Tibial nerve (tissue), 4 donors: ENCODE measurements around the gene PPT1.

ENCODE experiments used
- EP300 ChIP-seq, 2 donors: sonication (generic); formaldehyde crosslinking; IDR thresholded peaks; one replicate each; pipeline ENCODE4 v1.6.1; 2017; ENCODE audit warnings: antibody characterized with exemption in 2 of 2, mild to moderate bottlenecking in 1 of 2
- POLR2A ChIP-seq, 2 donors: fragments of 450-650 bp; IDR thresholded peaks; one replicate each; pipeline ENCODE4 v1.6.1; 2017; ENCODE audit warnings: antibody characterized with exemption in 2 of 2, mild to moderate bottlenecking in 2 of 2, moderate library complexity in 2 of 2
- TF ChIP-seq, protein P1 (sequence below), 5 experiments: fragments of 200-600 bp in 3 of 5; fragments of 450-650 bp in 2 of 5; sonication (generic) in 3 of 5; IDR thresholded peaks; one replicate each; pipeline ENCODE4 v1.5.1; 2016 to 2019; ENCODE audit warnings: antibody characterized with exemption in 5 of 5, mild to moderate bottlenecking in 3 of 5, moderate library complexity in 2 of 5

DNA sequence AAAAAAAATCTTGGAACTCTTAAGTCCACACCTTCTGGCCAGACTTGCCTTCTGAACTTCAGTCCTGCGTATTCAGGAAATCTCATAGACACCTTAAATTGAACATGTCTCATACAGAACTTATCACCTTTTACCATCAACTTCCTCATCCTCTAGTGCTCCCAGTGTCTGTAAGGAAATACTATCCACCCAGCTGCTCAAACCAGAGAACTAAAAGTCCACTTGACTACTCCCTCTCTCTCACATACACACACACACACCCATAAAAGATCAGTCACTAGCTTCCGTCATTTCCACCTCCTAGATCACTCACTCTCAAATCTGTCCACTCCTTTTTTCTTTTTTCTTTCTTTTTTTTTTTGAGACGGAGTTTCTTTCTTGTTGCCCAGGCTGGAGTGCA is 67.4 kb downstream of the PPT1 start:
- TF ChIP-seq, protein P1, sequence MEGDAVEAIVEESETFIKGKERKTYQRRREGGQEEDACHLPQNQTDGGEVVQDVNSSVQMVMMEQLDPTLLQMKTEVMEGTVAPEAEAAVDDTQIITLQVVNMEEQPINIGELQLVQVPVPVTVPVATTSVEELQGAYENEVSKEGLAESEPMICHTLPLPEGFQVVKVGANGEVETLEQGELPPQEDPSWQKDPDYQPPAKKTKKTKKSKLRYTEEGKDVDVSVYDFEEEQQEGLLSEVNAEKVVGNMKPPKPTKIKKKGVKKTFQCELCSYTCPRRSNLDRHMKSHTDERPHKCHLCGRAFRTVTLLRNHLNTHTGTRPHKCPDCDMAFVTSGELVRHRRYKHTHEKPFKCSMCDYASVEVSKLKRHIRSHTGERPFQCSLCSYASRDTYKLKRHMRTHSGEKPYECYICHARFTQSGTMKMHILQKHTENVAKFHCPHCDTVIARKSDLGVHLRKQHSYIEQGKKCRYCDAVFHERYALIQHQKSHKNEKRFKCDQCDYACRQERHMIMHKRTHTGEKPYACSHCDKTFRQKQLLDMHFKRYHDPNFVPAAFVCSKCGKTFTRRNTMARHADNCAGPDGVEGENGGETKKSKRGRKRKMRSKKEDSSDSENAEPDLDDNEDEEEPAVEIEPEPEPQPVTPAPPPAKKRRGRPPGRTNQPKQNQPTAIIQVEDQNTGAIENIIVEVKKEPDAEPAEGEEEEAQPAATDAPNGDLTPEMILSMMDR (IDR thresholded peaks at IDR 0.05) = no peak
- no peak for TF ChIP-seq POLR2A (IDR thresholded peaks at IDR 0.05)
- no peak for TF ChIP-seq EP300 (IDR thresholded peaks at IDR 0.05)
